Smooth muscle cell (in vitro differentiated cells): Measurements from ENCODE around the gene SIKE1. TPM values are rescaled to one million over a fixed set of nuclear protein-coding genes. Genes with fewer than 3 reads are reported as not detected.

Source experiments
- DNase-seq: peaks from one replicate; lab custom pipeline; 2025; ENCODE audit not compliant: unreplicated experiment; lab: John Stamatoyannopoulos, UW
- H2AFZ ChIP-seq: fragments of 200-600 bp; sonication (generic); 2 replicates; pipeline ENCODE4 v1.6.0; 2016; ENCODE audit warnings: antibody characterized with exemption, low read depth, mild to moderate bottlenecking
- H3F3A ChIP-seq: fragments of 200-600 bp; sonication (generic); 2 replicates; pipeline ENCODE4 v1.6.0; 2017; ENCODE audit warnings: antibody characterized with exemption, low read depth
- H3K27ac ChIP-seq: fragments of 200-600 bp; sonication (generic); 2 replicates; pipeline ENCODE4 v1.5.1; 2016; ENCODE audit warnings: low read depth, mild to moderate bottlenecking
- H3K27me3 ChIP-seq: fragments of 200-600 bp; sonication (generic); 2 replicates; pipeline ENCODE4 v1.6.1; 2016; ENCODE audit warnings: low read depth, mild to moderate bottlenecking
- H3K36me3 ChIP-seq: fragments of 200-600 bp; sonication (generic); 2 replicates; pipeline ENCODE4 v1.5.1; 2016; ENCODE audit warnings: low read depth
- H3K4me1 ChIP-seq: fragments of 200-600 bp; sonication (generic); 2 replicates; pipeline ENCODE4 v1.5.1; 2016; ENCODE audit warnings: low read depth
- H3K4me2 ChIP-seq: fragments of 200-600 bp; sonication (generic); 2 replicates; pipeline ENCODE4 v1.6.0; 2016; ENCODE audit warnings: mild to moderate bottlenecking
- H3K4me3 ChIP-seq: fragments of 200-600 bp; sonication (generic); 2 replicates; pipeline ENCODE4 v1.5.1; 2016; ENCODE audit warnings: mild to moderate bottlenecking
- H3K79me2 ChIP-seq: fragments of 200-600 bp; sonication (generic); 2 replicates; pipeline ENCODE4 v1.6.0; 2016; ENCODE audit warnings: low read depth, mild to moderate bottlenecking
- H3K9ac ChIP-seq: fragments of 200-600 bp; sonication (generic); 2 replicates; pipeline ENCODE4 v1.6.0; 2016; ENCODE audit warnings: low read depth
- H3K9me3 ChIP-seq: fragments of 200-600 bp; sonication (generic); replicated peaks from 2 replicates; pipeline ENCODE4 v1.5.1; 2016; ENCODE audit warnings: low read depth
- H4K20me1 ChIP-seq: fragments of 200-600 bp; sonication (generic); 2 replicates; pipeline ENCODE4 v1.6.0; 2016; ENCODE audit warnings: low read depth
- CTCF ChIP-seq: fragments of 200-600 bp; sonication (generic); IDR thresholded peaks from 2 replicates; pipeline ENCODE4 v1.5.1; 2017; ENCODE audit warnings: borderline replicate concordance, mild to moderate bottlenecking, antibody characterized with exemption; ENCODE audit not compliant: insufficient read depth, poor library complexity, severe bottlenecking
- WGBS: methylation state at CpG from one replicate; pipeline ENCODE4 v1.1.7; 2016; ENCODE audit warnings: low lambda C conversion rate; 5-methylcytosine and 5-hydroxymethylcytosine counted together
- polyA plus RNA-seq: library from polyadenylated mRNA; unstranded; fragments of >200 nt; fragmentation: Nextera tagmentation; extraction: Ambion mirVana; gene quantifications from 2 replicates; pipeline ENCODE4 v1.2.1, GENCODE V29; 2016
- total RNA-seq: library from RNA; depleted of rRNA; stranded (reverse); fragments of >200 nt; gene quantifications from 2 replicates; pipeline ENCODE4 v1.2.3, GENCODE V29; 2014

The SIKE1 gene
- total and polyA plus RNA-seq, 2 experiments from 2014 or later: 37.0 to 70.5 TPM

GRCh38 chr1:114741963-114742746 is 38.3 kb downstream of the SIKE1 start:
- H3K36me3 ChIP-seq: peaks cover 18% of the 10 kb centered on the region
- 96% methylated on average over 11 of the region's 11 CpGs for WGBS
- no peaks in the 10 kb centered on the region for H3K4me1 ChIP-seq

DNA sequence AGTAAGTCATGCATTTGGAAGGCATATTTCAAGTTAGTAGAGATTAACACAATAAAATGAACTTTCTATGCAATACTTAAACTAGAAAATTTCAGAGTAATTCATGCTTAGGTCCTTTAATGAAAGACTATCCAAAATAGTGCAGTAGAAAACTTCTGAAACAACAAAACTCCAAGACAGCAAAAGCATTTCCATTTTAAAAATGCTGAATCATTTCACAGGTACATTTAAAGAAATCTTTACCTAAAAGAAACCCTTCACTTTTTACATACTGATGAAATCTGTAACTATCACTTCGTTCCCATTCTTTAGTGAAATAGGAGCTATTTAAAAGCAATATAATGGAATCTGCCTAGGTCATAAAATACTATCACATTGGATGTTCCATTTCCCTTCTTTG is 40.2 kb downstream of the SIKE1 start:
- Histone ChIP-seq H3F3A (peaks cover 5% of the 10 kb centered on the region), H4K20me1 (peaks cover 100% of the 10 kb centered on the region), H3K79me2 (peaks cover 97% of the 10 kb centered on the region), H3K4me3 (no peak overlapping the region), H3K27ac (peak overlapping the region; percentile 11), H3K9ac (no peak overlapping the region), H3K4me2 (no peak overlapping the region), H3K9me3 (no peaks in the 10 kb centered on the region), H3K36me3 (peaks cover 34% of the 10 kb centered on the region), H3K27me3 (no peaks in the 10 kb centered on the region), H3K4me1 (no peaks in the 10 kb centered on the region), H2AFZ (no peak overlapping the region)
- no peak for TF ChIP-seq CTCF
- 95% methylated on average over 1 of the region's 1 CpG for WGBS
- DNase-seq: no peak

More at GRCh38 chr1:114741963-114742746, 38.3 kb downstream of the SIKE1 start:
- H3K27ac ChIP-seq: no peak overlapping the region
- H3K4me2 ChIP-seq: no peak overlapping the region
- no peaks in the 10 kb centered on the region for H3K27me3 ChIP-seq
- no peak for DNase-seq
- no peak overlapping the region for H3K4me3 ChIP-seq
- H3K9me3 ChIP-seq: no peaks in the 10 kb centered on the region
- H4K20me1 ChIP-seq: peaks cover 100% of the 10 kb centered on the region
- TF ChIP-seq CTCF: no peak
- H3K9ac ChIP-seq: no peak overlapping the region
- H3K79me2 ChIP-seq: peaks cover 97% of the 10 kb centered on the region
- H2AFZ ChIP-seq: no peak overlapping the region
- H3F3A ChIP-seq: no peaks in the 10 kb centered on the region

GRCh38 chr1:114737314-114737849 is 43.1 kb downstream of the SIKE1 start:
- DNase-seq: no peak
- Histone ChIP-seq H2AFZ (no peak overlapping the region), H3K4me2 (no peak overlapping the region), H3K4me1 (no peaks in the 10 kb centered on the region), H3K9me3 (no peaks in the 10 kb centered on the region), H3F3A (peaks cover 5% of the 10 kb centered on the region), H3K27ac (no peak overlapping the region), H3K36me3 (peaks cover 44% of the 10 kb centered on the region), H3K4me3 (no peak overlapping the region), H3K9ac (no peak overlapping the region), H3K79me2 (peaks cover 80% of the 10 kb centered on the region), H3K27me3 (no peaks in the 10 kb centered on the region), H4K20me1 (peaks cover 80% of the 10 kb centered on the region)
- TF ChIP-seq CTCF: no peak
- WGBS: 98% methylated on average over 6 of the region's 6 CpGs

DNA sequence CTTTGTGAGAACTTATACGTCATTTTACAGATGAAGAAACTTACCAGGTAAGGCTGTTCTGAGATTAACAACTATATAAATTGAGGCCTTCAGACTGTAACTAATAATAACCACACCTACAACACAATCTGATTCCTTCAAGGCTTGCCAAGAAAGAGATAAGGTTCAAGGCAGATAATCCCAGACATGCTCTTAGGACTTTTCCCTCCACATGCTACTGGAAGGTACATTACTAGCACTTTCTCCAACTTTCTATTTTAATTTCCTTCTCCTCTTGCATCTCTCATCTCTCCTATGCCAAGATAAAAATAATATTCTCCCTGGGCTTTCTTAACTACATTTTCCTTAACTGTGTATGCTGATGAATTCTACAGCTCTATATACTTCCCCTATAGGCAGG is 45.0 kb downstream of the SIKE1 start:
- H3F3A ChIP-seq: peaks cover 5% of the 10 kb centered on the region
- no peaks in the 10 kb centered on the region for H3K4me1 ChIP-seq
- H3K9ac ChIP-seq: no peak overlapping the region
- H3K79me2 ChIP-seq: peaks cover 77% of the 10 kb centered on the region
- TF ChIP-seq CTCF: no peak
- no peaks in the 10 kb centered on the region for H3K27me3 ChIP-seq
- H3K4me2 ChIP-seq: no peak overlapping the region
- H3K4me3 ChIP-seq: no peak overlapping the region
- H2AFZ ChIP-seq: no peak overlapping the region
- peaks cover 77% of the 10 kb centered on the region for H4K20me1 ChIP-seq
- DNase-seq: no peak
- H3K27ac ChIP-seq: no peak overlapping the region
- peaks cover 57% of the 10 kb centered on the region for H3K36me3 ChIP-seq
- no peaks in the 10 kb centered on the region for H3K9me3 ChIP-seq
- 97% methylated on average over 1 of the region's 1 CpG for WGBS
